NOMO-1 treated with dmso at 0.1 percent for 144 hours (cell line): ENCODE measurements around the gene TNFRSF14.

Source experiments
- DNase-seq: peaks from one replicate; lab custom pipeline; 2025; ENCODE audit not compliant: unreplicated experiment; lab: John Stamatoyannopoulos, UW

Gene TNFRSF14

GRCh38 chr1:2611621-2612437 lies 55.7 kb downstream of the TNFRSF14 start:
- DNase-seq = no peak

GRCh38 chr1:2612591-2613365 lies 56.6 kb downstream of the TNFRSF14 start:
- no peak for DNase-seq
